GM18868 (cell line): ENCODE measurements around the gene S100A6.
"Not testable (repeated sequence)": the region's sequence is repeated elsewhere in the genome, so short reads cannot be mapped to it uniquely, and the experiment has no call there.

Experiments
- ATAC-seq: cut with Tn5 transposase; IDR thresholded peaks from one replicate; pipeline ENCODE4 v1.9.1; 2021; ENCODE audit warnings: mild to moderate bottlenecking, moderate library complexity; ENCODE audit not compliant: unreplicated experiment

The S100A6 gene

DNA sequence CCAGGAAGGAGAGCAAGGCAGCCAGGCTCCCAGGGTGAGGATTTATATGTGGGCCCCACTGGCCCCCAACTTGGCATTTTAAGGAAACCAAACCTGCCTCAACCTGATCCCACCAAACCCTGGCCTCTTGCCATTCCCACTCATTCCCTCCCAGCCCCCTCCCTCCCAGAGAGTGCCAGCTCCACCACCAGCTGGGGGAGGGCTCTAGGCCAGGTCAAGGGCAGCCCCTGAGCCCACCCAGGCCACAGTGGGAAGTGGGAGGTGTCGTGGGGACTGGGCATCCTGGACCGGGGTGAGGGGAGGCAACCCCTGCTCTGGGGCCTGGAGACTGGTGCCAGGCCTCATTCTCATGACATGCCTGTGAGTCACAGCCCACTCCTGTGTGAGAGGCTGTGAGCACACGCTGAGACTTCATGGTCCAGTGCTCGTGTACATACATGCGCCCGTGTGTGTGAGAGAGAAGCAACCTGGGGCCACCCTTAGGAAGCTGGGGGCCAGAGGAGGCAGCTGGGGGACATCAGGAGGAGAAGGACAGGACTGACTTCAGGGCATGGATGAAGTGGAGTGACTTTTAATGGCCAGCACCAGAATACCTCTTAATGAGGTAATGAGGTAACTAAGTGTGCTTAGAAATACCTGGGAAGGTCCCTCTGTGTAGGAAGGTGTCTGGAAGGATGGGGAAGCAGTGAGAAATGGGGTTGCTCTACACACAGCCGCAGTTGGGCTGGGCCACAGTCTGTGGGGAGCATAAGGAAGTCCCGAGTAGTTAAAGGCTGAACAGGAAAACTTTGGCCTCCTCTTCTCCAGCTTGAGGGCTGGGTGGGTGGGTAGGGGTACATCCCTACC lies 30.0 kb upstream of the S100A6 start, which contains the start of gene S100A2:
TSS of gene S100A2 (minus strand) at position 316 of the 846 bp plus-strand sequence. CDS start 1,967 bp downstream, outside the sequence.
- peak; percentile 69 for ATAC-seq

- ATAC-seq = no peak
Measured at GRCh38 chr1:153563991-153564390, 28.2 kb upstream of the S100A6 start.

DNA sequence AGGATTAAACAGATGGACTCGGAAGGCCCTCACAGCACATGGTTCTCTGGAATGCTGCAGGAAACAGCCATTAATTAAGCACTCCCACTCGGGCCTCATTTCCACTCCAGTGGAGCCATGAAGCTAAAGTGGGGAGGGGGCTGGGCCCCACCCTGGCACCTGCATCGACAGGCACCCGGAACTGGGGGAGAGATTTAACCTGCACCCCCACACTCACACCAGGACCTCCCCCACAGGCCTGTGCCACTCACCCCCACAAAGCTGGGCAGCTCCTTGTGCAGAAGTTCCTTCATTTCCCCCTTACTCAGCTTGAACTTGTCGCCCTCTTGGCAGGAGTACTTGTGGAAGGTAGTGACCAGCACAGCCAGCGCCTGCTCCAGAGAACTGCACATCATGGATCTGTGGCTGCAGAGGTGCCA lies 27.7 kb upstream of the S100A6 start:
- no peak for ATAC-seq

DNA sequence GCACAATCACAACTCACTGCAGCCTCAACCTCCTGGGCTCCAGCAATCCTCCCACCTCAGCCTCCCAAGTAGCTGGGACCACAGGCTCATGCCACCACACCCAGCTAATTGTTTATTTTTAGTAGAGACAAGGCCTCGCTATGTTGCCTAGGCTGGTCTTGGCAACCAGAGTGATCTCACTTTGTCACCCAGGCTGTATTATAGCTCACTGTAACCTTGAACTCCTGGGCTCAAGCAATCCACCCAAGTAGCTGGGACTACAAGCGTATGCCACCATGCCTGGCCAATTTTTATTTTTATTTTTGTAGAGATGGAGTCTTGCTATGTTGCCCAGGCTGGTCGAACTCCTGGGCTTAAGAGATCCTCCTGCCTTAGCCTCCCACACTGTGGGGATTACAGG lies 26.2 kb upstream of the S100A6 start:
- not testable (repeated sequence) for ATAC-seq

GRCh38 chr1:153561466-153561985 lies 25.7 kb upstream of the S100A6 start:
- no peak for ATAC-seq

DNA sequence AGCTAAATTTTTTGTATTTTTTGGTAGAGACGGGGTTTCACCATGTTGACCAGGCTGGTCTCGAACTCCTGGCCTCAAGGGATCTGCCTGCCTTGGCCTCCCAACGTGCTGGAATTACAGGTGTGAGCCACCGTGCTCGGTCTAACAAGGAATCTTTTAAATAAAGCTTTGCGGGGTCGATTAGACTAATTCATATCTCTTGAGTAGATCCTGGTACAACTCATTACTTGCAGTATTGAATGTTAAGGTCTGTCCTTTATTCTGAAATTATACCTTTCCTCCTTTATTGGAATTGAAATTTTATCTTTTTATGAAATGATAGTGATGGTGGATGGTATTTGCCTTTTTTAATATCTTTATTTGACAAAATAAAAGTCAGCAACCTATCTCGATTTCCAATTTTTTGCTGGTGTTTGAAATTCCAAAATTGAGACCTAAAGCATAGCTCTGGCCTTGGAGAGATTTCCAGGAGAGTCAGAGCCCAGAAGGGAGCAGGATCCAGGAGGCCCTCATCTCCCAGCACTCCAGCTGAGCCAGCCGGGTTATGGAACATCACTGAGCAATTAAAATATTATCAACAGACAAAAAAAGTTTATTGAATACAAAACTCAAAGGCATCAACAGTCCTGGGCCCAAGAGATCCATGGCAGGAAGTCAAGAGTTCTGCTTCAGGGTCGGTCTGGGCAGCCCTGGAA lies 25.1 kb upstream of the S100A6 start:
- ATAC-seq = no peak

DNA sequence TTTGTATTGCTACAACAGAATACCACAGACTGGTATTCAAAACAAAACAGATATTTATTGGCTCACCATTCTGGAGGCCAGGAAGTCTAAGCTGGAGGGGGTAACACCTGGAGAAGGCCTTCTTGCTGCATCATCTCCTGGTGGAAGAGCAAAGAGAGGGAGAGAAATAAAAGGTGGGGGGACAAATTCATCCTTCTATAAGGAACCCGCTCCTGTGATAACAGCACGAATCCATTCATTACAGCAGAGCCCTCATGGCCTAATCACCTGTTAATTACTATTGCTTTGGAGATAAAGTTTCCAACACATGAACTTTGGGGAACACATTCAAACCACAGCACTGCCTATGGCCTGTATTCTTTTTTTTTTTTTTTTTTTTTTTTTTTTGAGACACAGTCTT lies 24.4 kb upstream of the S100A6 start:
- no peak for ATAC-seq

DNA sequence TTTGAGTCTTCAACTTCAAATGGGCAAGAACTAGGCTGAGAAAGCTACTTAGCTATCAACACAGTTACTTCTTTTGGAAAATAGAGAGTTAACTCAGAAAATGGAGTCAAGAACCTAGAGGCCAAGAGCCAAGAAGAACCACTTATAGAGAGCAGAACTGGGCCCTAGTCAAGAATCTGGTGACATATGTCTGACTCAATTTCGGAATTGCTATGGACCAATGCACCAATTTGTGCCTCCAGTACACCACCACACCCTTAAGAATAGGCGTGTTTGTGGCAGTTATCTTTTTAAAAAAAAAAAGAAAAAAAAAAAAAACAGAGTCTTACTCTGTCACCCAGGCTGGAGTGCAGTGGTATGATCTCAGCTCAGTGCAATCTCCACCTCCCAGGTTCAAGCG lies 22.1 kb upstream of the S100A6 start:
- no peak for ATAC-seq

DNA sequence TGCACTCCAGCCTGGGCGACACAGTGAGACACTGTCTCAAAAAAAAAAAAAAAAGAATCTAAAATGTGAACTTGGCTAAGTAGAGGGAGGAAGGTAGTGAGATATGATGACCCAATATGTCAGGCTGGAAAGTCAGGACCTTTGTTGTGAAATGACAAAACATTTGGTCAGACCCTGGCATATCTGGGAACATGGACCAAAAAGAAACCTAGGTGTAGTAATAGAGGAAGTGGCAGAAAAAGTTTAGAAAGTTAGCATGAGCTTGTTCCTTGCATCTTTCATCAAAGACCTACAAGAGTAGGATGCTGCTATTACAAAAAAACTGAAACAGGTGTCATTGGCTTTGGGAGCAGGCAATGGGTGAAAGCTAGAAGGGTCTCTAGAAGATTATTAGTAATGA lies 20.6 kb upstream of the S100A6 start:
- ATAC-seq = no peak

GRCh38 chr1:153553830-153554541 lies 18.2 kb upstream of the S100A6 start:
- ATAC-seq = no peak

- no peak for ATAC-seq
Measured at GRCh38 chr1:153553096-153553495, 17.3 kb upstream of the S100A6 start.

- ATAC-seq = no peak
Measured at GRCh38 chr1:153552335-153552734, 16.5 kb upstream of the S100A6 start.

GRCh38 chr1:153550827-153551500 lies 15.2 kb upstream of the S100A6 start:
- ATAC-seq = no peak

GRCh38 chr1:153550398-153550758 lies 14.6 kb upstream of the S100A6 start:
- ATAC-seq = no peak

GRCh38 chr1:153549741-153550397 lies 14.1 kb upstream of the S100A6 start:
- ATAC-seq = no peak

DNA sequence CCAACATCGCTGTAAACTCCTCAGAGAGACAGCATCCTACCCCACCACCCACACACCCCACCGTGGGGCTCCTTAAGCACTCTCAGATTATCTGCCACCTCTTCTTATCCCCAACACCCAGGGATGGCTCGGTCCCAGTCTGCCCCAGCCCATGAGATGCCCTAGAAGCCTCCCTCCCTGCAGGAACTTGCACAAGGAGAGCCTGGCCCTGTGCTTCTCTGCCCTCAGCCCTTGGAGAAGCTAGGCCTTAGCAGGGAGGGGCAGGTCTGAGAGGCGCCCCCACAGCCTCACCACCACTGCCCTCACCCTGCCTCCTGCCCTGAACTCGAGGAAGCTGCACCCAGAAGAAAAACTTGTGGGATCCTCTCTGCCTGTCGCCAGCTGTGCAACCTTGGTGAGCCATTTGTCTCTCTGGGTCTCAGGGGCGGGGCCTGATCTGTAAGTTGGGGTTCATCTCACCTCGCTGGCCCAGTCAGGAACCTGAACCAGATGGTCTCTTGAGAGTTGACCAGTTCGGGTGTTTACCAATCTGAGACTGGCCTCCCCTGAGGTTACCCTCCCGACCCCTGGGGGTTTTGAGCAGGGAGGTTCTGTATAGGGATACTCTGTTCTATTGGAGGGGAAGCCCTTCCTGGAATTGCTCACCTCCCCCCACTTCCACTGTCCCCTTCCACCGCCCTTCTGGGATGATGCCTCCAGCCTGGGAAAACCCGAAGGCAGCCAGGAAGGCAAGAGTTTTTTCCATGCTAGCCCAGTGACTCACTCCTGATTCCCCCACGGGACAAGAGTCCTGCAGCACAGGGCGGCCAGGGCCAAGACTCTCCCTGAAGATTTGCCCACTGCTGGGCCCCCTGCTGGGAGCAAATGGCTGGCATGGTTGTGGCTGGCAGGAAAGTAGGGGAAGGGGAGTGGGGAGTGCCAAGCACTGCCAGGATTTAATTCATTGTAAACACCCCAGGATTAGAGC lies 13.2 kb upstream of the S100A6 start, which contains the start of gene S100A3:
TSS of gene S100A3 (minus strand) at position 537 of the 967 bp plus-strand sequence. CDS start 773 bp downstream, outside the sequence.
- no peak for ATAC-seq

- ATAC-seq = no peak
Measured at GRCh38 chr1:153547560-153548551, 12.1 kb upstream of the S100A6 start.
